Kidney tubule cell (primary cell): ENCODE results near the gene MNAT1.
"Not testable (repeated sequence)": the region's sequence is repeated elsewhere in the genome, so short reads cannot be mapped to it uniquely, and the experiment has no call there.

Source experiments
- DNase-seq: peaks from one replicate; pipeline ENCODE4 v3.0.0-alpha.2; 2018; ENCODE audit warnings: low spot score

The MNAT1 gene

DNA sequence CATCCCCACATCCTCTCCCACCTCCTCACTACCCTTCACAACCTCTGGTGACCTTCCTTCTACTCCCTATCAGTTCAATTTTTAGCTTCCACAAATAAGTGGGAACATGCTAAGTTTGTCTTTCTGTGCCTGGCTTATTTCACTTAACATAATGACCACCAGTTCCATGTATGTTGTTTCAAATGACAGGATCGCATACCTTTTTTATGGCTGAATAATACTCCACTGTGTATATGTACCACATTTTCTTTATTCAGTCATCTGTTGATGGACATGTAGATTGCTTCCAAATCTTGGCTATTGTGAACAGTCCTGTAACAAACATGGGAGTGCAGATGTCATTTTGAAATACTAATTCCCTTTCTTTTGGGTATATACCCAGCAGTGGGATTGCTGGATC, 147.7 kb downstream of the MNAT1 start:
- DNase-seq: no peak

DNA sequence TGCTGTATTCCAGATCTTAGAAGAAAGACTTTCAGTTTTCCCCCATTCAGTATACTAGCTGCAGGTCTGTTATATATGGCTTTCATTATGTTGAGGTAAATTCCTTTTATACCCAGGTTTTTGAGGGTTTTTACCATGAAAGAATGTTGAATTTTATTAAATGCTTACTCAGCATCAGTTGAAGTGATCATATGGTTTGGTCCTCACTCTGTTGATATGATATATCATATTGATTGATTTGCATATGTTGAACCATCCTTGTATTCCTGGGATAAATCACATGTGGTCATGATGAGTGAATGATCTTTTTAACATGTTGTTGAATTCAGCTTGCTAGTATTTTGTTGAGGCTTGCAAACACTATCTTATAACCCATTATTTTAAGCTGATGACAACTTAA, 149.6 kb downstream of the MNAT1 start:
- no peak for DNase-seq

DNA sequence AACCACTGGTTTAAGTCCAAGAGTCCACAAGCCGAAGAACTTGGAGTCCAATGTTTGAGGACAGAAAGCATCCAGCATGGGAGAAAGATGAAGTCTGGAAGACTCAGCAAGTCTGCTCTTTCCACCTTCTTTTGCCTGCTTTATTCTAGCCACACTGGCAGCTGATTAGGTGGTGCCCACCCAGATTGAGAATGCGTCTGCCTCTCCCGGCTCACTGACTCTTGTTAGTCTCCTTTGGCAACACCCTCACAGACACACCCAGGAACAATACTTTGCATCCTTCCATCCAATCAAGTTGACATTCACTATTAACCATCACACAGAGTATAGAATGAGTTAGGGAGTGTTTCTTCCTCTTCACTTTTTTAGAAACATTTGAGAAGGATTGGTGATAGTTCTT, 156.1 kb downstream of the MNAT1 start:
- DNase-seq: not testable (repeated sequence)

DNA sequence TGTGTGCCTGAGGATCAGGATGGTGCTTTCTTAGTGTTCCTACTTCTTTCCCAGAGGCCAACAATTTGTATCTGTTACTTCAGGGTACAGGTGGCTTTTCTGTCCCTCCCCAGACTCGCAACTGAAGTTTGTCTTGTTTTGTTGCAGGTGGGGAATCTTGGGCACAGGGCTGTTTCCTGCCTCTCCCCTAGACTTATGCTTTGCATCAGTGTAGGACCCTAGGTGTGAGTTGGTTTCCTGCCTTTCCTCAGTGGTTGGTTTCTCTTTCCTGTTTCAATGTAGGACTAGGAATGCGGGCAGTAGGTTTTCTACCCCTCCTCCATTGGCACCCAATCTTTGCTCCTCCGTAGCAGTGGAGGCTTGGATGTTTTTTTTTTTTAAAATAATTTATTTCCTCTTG, 159.3 kb downstream of the MNAT1 start:
- no peak for DNase-seq

DNA sequence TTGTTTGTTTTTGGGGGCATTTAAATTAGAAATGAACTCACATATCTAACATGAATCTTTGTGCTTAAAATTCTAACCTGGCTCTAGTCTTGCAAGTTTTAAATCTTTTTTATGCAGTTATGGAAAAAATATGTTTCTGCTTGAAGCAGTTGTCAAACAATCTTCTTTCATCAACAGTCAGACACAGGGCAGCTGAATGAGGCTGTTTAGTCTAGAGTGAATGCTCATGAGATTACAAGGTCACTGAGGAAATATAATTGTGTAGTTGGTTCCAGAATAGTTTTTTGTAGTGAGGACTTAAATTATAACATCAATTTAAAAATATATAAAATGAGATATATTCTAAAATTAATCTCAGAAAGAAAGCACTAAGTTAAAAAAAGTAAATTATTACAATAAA, 169.8 kb downstream of the MNAT1 start:
- DNase-seq: no peak

DNA sequence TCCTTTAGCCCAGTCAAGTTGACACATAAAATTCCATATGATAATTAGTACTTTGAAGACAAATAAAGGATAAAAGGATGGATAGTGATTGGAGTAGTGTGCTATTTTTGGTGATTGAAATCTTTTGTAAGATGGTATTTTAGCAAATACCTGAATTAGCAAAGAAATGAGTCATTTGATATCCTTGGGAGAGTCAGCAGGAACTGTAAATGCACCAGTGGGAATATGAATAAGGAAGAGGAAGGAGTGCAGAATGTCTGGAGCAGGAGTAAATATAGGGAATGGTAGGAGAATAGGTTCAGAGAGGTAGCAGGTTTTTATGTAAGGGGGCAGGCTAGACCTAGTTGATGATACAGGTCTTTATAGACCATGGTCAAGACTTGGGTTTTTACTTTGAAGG, 171.4 kb downstream of the MNAT1 start:
- DNase-seq: peak; percentile 36

DNA sequence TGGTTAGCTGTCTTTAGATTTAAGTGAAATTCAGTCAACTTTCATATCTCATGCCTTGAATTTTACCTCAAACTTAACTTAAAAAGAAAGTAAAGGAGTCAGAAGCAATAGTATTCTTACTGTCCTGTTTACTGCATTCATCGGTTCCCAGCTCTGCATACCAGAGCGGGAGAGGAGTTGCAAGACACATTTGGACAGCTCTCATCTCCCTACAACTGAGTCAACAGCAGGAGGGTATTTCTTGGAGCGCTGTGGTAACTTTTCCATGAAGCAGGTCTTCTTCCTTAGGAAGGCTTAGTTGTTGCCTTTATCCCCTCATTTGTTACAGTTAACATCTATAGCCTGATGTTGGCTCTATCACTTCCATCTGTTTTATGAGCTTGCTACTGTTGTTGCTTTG, 181.2 kb downstream of the MNAT1 start:
- DNase-seq: no peak

DNA sequence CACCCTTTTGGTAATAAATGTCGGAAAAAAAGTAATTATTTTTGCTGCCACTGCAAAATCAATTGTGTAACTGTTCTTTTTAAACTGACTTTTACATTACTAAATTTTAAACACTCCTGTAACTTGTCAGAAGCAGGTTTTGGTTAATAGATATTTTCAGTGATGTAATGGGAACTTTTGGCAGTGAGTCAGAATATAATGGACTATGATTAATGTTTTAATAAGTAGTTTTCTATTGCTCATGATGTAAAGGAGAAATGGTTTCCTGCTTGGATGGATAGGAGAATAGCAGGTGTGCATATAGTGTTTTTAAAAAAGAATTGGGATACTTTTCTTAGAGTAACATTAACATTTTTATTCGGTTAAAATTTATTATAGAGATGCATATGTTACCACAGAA, 187.5 kb downstream of the MNAT1 start:
- peak; percentile 68 for DNase-seq

DNA sequence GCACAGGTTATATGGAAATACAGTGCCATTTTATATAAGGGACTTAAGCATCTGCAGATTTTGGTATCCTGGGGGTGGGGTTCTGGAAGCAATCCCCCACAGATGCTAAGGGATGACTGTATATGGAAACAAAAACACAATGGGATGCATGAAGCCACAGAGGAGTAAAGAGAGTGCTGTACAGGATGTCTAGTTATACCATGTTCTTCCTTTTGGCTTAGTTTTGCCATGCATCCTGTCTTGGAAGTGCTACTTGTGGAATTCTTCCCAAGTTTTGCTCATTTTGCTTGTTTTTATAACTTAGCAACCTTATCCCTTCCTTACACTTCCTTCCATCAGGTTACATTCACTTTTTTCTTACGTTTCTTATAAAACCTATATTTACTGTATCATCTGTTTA, 190.7 kb downstream of the MNAT1 start:
- DNase-seq: no peak

DNA sequence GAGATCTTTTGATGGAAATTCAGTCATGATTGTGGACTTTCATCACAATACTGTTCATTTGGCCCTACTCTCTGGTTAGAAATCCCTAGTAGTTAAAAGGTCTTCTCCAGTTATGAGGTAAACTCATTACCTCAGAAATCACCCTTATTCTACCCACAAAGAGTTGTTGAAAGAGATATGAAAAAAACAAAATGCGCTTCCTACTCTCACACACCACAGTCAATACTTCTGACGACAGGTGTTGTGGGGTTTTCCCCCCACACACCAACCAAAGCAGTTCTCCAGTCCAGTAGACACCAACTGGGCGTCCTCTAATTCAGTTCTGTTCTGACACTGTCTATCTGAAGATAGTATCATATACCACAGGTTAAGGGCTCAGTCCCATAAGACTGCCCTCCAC, 191.4 kb downstream of the MNAT1 start:
- no peak for DNase-seq

DNA sequence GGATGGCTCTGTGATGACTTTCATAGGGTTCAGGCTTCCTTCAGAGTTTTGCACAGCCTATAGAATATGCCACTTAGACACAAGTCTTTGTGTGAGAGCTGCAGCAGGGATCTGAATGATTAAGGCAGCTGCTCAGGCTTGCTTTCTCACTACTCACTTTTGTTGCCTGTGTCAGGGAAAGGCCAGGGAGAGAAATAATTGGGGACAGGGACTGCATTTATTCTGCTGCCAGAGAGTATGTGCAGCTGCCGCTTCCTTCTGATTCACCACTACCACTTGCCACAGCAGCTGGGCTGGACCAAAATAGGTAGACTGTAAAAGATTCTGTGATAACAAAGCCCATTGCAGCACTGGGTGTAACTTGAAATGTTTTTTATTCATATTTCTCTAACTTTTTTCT, 196.7 kb downstream of the MNAT1 start:
- DNase-seq: no peak

DNA sequence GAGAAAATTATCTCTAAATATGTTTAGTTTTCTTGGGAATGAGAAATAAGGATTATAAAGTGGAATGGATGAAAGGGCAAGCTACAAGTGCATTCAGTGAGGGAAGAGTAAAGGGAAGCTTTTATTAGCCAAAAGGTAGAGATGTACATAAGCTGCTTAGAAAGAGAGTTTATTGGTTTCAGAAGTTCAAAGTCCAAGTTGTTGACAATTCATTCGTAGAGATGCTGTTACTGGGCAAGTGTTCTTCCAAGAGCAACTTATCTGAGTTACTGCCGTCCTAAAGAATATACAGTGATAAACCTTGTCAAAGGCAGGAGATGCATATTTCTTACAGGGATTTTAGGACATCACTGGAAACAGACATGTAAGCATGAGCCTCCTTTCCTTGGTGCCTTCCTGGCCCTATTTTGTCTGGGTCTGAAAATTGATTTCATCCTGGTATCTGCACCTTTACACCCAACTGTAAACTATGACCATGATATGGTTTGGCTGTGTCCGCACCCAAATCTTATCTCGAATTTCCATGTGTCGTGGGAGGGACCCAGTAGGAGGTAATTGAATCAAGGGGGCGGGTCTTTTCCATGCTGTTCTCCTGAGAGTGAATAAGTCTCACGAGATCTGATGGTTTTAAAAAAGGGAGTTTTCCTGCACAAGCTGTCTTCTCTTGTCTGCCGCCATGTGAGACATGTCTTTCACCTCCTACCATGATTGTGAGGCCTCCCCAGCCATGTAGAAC, 199.5 kb downstream of the MNAT1 start:
- no peak for DNase-seq

DNA sequence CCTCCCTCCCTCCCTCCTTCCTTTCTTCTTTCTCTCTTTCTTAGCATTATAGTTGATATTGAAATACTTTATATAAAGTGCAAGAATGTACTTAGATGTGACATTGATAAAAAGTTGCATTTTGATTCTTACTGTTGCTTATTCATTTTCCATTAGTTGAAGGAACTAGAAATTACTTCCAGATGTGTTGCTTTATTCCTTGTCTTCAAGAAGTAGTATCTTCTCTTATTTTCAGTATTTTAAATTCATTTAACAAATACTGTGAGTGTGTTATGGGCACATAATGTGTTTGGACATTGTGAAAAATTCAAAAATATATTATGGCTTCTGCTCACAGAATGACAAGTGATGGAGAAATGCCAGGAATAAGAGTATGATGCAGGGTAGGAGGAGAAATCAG, 200.8 kb downstream of the MNAT1 start:
- no peak for DNase-seq

DNA sequence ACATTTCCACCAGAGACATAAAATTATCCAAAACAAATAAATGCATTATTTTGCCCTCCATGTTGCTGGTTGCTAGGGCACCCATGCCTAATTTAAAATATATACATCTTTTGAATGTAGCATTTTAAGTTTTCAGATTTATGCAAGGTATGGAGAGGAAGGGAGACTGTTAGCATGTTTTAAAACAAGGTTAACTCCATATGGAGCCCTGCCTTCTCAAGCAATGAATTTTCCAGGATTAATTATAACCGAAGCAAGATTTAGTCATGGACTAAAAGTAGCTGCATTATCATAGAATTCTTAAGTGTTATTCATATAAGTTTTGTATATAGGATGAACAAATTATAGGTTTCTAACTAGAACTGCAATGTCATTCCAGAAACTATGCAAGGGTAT, 209.1 kb downstream of the MNAT1 start:
- no peak for DNase-seq

DNA sequence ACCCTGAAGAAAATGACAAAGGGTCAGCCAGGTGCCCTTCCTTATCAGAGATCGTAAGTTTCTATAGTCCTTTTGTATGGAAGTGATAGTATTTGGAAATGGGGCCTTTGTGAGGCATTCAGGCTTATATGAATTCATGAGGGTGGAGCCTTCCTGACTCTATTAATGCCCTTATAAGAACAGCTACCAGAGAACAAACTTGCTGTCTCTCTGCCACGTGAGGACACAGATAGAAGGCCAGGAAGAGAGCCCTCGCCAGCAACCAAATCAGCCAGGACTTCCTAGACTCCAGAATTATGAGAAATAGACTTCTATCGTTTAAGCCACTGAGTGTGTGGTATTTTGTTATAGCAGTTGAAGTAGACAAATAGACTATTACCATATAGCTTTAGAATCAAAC, 209.6 kb downstream of the MNAT1 start:
- DNase-seq: no peak

DNA sequence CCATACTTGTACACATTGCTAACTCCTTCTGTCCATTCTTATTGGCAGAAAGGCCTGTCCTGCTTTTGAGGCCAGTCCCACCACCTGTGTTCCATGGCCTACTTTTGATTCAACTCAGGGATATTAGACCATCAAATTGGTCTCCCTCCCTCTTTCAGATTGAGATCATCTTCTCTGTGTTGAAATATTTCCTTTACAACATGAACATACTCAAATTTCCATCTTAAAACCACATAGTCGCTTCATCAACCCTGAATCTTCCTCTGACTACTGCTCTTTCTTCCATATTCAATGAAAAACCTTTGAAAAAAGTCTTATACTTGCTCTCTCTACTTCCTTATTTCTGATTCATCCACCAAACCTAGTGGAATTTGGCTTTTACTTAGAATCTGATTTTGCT, 211.4 kb downstream of the MNAT1 start:
- no peak for DNase-seq

DNA sequence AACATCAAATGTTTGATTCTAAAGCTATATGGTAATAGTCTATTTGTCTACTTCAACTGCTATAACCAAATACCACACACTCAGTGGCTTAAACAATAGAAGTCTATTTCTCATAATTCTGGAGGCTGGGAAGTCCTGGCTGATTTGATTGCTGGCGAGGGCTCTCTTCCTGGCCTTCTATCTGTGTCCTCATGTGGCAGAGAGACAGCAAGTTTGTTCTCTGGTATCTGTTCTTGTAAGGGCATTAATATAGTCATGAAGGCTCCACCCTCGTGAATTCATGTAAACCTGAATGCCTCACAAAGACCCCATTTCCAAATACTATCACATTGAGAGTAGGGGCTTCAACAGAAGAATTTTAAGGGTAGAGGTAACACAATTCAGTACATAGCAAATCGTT, 212.2 kb downstream of the MNAT1 start:
- DNase-seq: no peak

DNA sequence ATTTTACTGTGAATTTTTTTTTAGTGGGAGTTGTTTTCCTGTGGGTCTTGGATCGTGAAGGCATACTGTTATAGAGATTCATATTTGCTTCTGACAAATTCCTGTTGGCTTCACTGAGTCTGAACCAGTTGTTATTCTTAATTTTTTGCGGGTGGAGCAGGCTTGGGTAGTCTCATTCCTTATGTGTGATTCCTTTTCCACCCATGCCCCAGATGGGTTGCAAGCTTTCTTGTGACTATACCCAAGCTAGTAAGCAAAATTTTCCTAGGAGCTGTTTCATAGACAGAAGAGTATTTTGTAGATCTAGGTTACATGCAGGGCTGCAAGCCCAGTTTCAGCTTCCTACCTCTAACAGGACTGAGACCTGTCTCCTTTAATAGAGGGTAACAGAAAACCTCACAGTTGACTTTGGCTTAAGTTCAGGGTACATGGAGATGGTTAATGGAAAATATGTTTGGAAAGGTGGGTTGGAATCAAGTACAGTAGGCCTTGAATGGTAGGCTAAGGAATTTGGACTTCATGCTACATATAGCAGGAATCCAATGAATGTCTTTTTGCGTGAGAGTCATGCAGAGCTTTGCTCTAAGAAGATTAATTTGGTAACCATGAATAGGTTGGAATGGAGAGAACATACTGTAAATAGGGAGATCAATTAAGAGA, 217.3 kb downstream of the MNAT1 start:
- peak; percentile 41 for DNase-seq

DNA sequence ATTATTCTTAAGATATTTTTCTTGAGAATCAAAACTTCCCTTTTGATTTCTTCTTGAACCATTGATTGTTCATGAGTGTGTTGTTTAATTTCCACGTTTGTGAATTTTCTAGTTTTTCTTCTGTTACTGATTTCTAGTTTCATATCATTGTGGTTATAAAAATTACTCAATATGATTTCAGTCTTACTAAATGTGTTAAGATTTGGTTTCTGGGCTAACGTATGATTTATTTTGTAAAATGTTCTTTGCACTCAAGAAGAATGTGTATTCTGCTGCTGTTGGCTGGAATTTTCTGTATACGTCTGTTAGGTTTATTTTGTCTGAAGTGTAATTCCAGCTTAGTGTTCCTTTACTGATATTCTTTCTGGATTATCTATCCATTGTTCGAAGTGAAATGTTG, 221.6 kb downstream of the MNAT1 start:
- no peak for DNase-seq

DNA sequence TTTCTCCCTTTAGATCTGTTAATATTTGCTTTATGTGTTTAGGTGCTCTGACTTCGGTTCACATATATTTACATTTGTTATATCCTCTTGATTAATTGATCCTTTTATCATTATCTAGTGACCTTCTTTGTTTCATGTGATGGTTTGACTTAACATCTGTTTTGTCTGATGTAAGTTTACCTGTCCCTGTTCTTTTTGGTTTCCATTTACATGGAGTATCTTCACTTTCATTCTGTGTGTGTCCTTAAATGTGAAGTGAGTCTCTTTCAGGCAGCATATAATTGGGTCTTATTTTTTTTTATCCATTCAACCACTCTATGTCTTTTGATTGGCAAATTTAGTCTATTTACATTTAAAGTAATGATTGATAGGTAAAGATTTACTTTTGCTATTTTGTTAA, 222.1 kb downstream of the MNAT1 start:
- no peak for DNase-seq

DNA sequence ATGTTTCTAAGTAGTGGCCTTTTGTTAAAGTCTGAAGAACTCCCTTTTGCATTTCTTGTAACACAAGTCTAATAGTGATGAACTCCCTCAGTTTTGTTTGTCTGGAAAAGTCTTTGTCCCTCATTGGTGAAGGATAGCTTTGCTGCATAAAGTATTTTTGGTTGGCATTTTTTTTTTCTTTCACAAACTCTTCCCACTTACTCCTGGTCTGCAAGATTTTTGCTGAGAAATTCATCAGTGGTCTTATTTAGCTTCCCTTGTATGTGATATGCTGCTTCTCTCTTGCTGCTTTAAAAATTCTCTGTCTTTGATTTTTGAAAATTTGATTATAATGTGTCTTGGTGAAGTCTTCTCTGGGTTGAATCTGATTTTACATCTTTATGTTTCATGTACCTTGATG, 223.6 kb downstream of the MNAT1 start:
- DNase-seq: no peak

DNA sequence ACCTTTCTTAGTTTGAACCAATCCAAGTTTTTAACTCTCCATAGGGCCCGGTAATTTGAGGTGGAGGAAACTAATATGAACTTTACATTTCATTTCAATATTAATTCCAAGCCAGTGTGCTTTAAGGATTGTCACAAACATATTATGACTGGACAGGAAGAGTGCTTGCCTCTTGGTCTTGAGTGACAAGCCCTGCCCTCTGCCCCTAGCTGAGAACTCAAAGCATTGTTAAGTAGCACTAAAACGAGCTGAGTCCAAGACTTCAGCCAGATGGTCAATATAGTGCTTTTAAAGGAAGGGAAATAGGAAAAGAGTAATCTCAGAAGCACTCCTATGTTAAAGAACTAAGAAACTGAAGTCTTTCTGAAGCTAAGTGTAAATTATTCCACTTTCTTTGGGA, 229.2 kb downstream of the MNAT1 start:
- DNase-seq: peak; percentile 21

DNA sequence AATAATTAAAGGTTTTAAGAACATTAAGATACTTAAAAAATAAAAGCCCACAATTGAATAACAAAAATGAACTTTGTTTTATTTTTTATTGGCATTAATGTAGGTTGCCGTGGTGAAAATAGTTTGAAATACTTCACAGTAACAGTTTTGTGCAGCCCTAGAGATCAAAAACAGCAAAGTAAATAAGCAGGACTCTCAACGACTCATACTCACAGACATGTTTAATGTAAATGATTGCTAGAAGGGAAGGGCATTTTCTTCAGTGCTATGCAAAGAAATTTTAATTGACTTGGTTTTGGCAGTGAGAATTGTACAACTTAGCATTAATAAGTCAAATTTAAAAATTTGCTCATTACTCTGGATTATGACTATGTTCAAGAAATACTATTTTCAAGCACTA, 230.3 kb downstream of the MNAT1 start:
- peak; percentile 58 for DNase-seq

DNA sequence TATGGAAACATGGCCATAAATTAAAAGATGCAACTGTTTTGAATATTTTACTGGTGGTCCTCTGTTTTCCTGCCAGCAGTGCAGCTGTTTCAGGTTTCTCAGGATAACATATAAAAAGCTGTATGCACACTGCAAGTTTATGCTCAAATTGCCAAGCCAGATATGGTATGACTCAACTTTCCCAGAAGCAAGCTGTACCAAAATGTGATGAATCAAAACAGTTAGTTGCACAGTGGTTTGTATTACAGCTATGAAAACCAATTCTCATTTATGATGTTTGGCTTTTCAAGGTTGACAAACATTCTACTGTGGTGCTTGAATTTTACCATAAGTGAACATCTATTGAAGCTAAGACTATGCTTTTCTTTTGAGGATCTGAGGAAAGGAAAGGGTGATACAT, 230.8 kb downstream of the MNAT1 start:
- DNase-seq: peak; percentile 45
